Measurements from ENCODE around the gene SOX9.

DNA sequence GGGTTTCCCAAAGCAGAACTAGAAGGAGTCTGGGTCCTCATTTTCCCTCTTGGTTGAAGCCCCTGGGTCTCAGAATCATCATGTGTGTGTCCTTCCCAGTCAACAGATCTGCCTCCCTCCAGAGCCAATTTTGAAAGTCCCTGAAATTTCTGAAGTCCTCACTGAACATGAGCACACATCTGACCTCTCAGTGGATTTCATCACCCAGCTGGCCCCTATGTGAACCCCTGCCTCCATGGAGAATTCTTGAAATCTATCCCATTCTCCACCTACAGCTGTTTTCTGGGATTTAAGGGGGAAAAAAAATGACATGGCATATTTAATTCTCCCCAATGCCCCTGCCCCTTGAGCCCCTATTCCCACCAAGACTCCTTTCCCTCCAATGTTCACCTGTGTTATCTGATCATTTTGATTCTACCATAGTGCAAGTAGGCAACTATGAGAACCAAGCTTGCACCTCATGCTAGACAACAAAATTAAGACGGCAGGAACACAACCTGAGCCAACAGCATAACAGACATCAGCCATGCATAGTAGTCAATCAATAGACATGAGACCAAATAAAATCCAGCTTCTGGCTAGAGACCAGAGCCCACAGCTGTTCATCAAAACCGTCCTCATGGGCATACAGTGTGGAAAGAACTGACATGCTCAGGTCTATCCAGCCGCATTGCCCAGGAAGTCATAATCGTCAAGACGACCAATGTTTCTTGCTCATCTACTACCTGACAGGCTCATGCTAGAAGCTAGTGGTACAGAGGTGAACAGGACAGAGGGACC, 14.9 kb downstream of the SOX9 start:
- TF ChIP-seq POLR2AphosphoS5 (IDR thresholded peaks at IDR 0.05; ENCODE audit: borderline replicate concordance, low read depth, low read length) = no peak
- TF ChIP-seq EZH2 (IDR thresholded peaks at IDR 0.05) = no peak

Data from SK-N-MC (cell line).